Measurements from ENCODE around the gene C1orf226. TPM values are rescaled to one million over a fixed set of nuclear protein-coding genes. Genes with fewer than 3 reads are reported as not detected.

The C1orf226 gene
- total and polyA plus RNA-seq, 3 donors from 2014 or later: 4.2 to 7.5 (median 6.5) TPM

GRCh38 chr1:162359523-162360236 lies 21.8 kb upstream of the C1orf226 start:
- Histone ChIP-seq H3K27ac (no peak overlapping the region), H3K27me3 (no peaks in the 10 kb centered on the region), H3K36me3 (ENCODE audit: low read depth, missing control alignments) (no peaks in the 10 kb centered on the region), H3K4me1 (no peaks in the 10 kb centered on the region), H3K4me3 (no peak overlapping the region), H3K9me3 (no peaks in the 10 kb centered on the region)
- no peak for DNase-seq
- intact Hi-C loops (cut with DNase I; ENCODE audit: low total_unique reads): no loop called here
- WGBS, 2 donors: 85 to 90% methylated on average over 10 of the region's 10 CpGs
- no peak for TF ChIP-seq POLR2A (IDR thresholded peaks at IDR 0.05)
- TF ChIP-seq, protein P1, sequence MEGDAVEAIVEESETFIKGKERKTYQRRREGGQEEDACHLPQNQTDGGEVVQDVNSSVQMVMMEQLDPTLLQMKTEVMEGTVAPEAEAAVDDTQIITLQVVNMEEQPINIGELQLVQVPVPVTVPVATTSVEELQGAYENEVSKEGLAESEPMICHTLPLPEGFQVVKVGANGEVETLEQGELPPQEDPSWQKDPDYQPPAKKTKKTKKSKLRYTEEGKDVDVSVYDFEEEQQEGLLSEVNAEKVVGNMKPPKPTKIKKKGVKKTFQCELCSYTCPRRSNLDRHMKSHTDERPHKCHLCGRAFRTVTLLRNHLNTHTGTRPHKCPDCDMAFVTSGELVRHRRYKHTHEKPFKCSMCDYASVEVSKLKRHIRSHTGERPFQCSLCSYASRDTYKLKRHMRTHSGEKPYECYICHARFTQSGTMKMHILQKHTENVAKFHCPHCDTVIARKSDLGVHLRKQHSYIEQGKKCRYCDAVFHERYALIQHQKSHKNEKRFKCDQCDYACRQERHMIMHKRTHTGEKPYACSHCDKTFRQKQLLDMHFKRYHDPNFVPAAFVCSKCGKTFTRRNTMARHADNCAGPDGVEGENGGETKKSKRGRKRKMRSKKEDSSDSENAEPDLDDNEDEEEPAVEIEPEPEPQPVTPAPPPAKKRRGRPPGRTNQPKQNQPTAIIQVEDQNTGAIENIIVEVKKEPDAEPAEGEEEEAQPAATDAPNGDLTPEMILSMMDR (IDR thresholded peaks at IDR 0.05): no peak

GRCh38 chr1:162360237-162360873 lies 21.2 kb upstream of the C1orf226 start:
- Histone ChIP-seq H3K4me3 (no peak overlapping the region), H3K36me3 (ENCODE audit: low read depth, missing control alignments) (no peaks in the 10 kb centered on the region), H3K4me1 (no peaks in the 10 kb centered on the region), H3K27me3 (no peaks in the 10 kb centered on the region), H3K9me3 (no peaks in the 10 kb centered on the region), H3K27ac (no peak overlapping the region)
- DNase-seq: no peak
- intact Hi-C loops (cut with DNase I; ENCODE audit: low total_unique reads): no loop called here
- 93 to 98% methylated on average over 10 of the region's 10 CpGs for WGBS, 2 donors
- TF ChIP-seq, protein P1 (IDR thresholded peaks at IDR 0.05): no peak
- no peak for TF ChIP-seq POLR2A (IDR thresholded peaks at IDR 0.05)

DNA sequence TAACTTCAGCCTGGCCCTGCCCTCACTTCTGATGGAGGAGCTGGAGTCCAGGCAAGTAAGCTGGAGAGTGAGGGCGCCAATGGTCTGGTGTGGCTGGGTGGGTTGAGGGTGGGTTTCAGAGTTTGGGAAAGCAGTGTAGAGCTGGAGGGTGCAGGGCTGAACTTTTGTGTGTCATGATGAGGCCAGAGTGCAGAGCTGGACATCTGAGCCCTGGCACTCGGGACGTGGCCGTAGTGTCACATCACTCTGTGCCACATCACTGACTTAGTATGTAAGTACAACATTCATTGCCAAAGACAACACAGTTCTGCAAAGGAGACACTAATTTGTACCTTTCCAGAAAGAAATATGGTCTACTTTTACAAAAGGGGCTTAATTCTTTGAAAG lies 20.7 kb upstream of the C1orf226 start:
- Histone ChIP-seq H3K4me3 (no peak overlapping the region), H3K36me3 (ENCODE audit: low read depth, missing control alignments) (no peaks in the 10 kb centered on the region), H3K4me1 (no peaks in the 10 kb centered on the region), H3K27ac (no peak overlapping the region), H3K27me3 (no peaks in the 10 kb centered on the region), H3K9me3 (no peaks in the 10 kb centered on the region)
- no peak for DNase-seq
- TF ChIP-seq, protein P1 (IDR thresholded peaks at IDR 0.05): no peak
- no peak for TF ChIP-seq POLR2A (IDR thresholded peaks at IDR 0.05)
- WGBS, 2 donors: 95 to 97% methylated on average over 4 of the region's 4 CpGs
- intact Hi-C loops (cut with DNase I; ENCODE audit: low total_unique reads): no loop called here

GRCh38 chr1:162361349-162361748 lies 20.2 kb upstream of the C1orf226 start:
- DNase-seq: no peak
- no peaks in the 10 kb centered on the region for H3K27me3 ChIP-seq
- no peak overlapping the region for H3K27ac ChIP-seq
- intact Hi-C loops (cut with DNase I; ENCODE audit: low total_unique reads): no loop called here
- 93 to 94% methylated on average over 5 of the region's 5 CpGs for WGBS, 2 donors
- H3K4me3 ChIP-seq: no peak overlapping the region
- no peaks in the 10 kb centered on the region for H3K9me3 ChIP-seq
- no peaks in the 10 kb centered on the region for H3K36me3 ChIP-seq (ENCODE audit: low read depth, missing control alignments)
- TF ChIP-seq, protein P1 (IDR thresholded peaks at IDR 0.05): no peak
- TF ChIP-seq POLR2A (IDR thresholded peaks at IDR 0.05): no peak
- H3K4me1 ChIP-seq: no peaks in the 10 kb centered on the region
